Lung microvascular endothelial cell (primary cell): ENCODE measurements around the gene ASXL1. TPM values are rescaled to one million over a fixed set of nuclear protein-coding genes. Genes with fewer than 3 reads are reported as not detected.
"Not testable (repeated sequence)": the region's sequence is repeated elsewhere in the genome, so short reads cannot be mapped to it uniquely, and the experiment has no call there.

ENCODE experiments used
- DNase-seq, 2 donors: peaks; one replicate each; pipeline versions ENCODE4 v3.0.0 to v3.0.0-alpha.2; 2010; ENCODE audit warnings: low read depth in 2 of 2
- total RNA-seq: library from RNA; depleted of rRNA; stranded (reverse); fragments of >200 nt; gene quantifications from 2 replicates; pipeline ENCODE4 v1.2.1, GENCODE V29; 2014

The ASXL1 gene
- total RNA-seq: 27.9 and 42.5 TPM in 2 replicates

- DNase-seq: peak; percentile 97 to 99
These were observed at the start of gene ASXL1 for GRCh38 chr20:32357869-32358631. Gene ASXL1, plus strand, starts transcription at chr20:32358331. Its CDS starts 445 bp downstream, at chr20:32358776.

DNA sequence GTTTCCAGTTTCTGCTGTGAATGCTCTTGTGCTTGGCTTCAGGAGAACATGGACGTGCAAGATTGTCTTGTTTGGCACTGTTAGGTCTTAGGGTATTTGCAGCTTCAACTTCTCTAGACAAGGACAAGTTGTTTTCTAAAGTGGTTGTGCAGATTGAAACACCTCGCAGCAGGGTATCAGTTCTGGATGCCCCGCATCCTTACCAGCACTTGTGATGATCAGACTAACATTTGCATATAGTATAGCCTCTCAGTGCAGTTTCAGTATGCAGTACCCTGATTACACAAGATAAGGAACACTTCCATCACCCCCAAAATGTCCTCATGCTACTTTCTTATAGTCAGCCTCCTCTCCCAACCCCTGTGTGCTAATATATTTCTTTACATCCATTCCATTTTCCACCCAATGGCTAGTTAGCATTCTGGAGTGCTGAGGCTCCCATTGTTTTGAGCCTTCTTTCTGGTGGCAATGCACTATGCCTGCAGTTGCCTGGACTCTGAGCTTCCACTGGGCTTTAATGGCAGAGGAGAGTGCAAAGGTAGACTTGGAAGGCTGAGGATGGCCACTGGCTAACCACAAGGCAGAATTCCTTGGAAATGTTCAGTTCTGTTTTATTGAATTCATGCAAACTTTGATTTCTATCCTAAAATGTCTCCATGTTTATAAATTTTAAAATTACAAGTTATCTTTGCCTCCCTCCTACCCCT is 45.3 kb upstream of the ASXL1 start:
- DNase-seq: no peak

DNA sequence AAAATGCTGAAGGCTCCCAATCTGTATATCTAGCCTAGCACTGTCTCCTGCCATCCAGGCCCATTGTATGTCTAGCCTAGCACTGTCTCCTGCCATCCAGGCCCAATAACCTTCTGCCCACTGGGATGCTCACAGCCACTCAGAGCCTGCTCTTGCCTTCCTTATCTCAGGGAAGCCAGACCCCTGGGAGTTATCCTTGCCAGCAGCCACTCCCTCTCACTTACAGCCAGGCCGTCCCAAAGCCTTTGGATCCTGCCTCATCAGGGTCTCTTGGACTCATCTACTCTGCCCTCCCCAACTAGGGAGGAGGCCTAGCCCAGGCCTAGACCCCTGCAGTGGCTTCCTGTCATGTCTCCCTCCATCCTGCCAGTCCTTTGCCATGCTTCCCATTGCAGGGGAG is 43.4 kb upstream of the ASXL1 start:
- no peak for DNase-seq

GRCh38 chr20:32315399-32315798 is 42.7 kb upstream of the ASXL1 start:
- no peak for DNase-seq

GRCh38 chr20:32315891-32316290 is 42.2 kb upstream of the ASXL1 start:
- DNase-seq: no peak

DNA sequence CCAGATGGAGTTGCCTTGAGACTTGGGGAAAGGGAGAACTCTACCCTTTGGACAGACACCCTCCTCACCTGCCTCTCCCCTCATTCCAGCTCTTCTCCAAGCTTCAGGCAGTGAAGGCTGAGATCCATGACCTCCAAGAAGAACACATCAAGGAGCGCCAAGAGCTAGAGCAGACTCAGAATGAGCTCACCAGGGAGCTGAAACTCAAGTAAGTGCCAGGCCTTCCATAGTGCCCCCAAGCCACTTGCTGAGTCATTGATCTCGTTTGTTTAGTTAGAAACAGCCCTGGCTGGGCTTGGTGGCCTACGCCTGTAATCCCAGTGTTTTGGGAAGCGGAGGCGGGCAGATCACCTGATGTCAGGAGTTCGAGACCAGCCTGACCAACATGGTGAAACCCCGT is 41.5 kb upstream of the ASXL1 start:
- DNase-seq: no peak

- DNase-seq: no peak
These were observed 39.0 kb upstream of the ASXL1 start for GRCh38 chr20:32319100-32319499.

GRCh38 chr20:32320305-32320704 is 37.8 kb upstream of the ASXL1 start:
- DNase-seq: no peak

DNA sequence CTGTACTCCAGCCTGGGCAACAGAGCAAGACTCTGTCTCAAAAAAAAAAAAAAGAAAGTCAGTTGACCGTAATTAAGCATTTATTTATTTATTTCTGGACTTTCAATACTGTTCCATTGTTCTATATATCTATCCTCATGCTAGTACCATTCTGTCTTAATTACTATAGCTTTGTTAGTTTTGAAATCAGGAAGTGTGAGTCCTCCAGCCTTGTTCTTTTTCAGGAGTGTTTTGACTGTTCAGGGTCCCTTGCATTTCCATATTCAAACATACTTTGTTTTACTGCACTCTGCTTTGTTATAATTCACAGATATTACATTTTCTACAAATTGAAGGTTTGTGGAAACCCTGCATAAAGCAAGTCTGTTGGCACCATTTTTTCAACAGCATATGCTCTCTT is 36.7 kb upstream of the ASXL1 start:
- DNase-seq: no peak

GRCh38 chr20:32322260-32322659 is 35.9 kb upstream of the ASXL1 start:
- not testable (repeated sequence) for DNase-seq

DNA sequence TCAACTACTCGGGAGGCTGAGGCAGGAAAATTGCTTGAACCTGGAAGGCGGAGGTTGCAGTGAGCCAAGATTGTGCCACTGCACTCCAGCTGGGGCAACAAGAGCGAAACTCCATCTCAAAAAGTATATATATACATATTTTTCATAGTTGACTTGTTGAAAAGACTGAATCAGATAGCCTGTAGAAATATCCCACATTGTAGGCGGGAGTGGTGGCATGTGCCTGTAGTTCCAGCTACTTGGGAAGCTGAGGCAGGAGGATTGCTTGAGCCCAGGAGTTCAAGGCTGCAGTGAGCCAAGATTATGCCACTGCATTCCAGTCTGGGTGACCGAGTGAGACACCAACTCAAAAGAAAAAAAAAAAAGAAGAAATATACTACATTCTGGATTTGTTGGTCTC is 34.4 kb upstream of the ASXL1 start:
- not testable (repeated sequence) for DNase-seq

DNA sequence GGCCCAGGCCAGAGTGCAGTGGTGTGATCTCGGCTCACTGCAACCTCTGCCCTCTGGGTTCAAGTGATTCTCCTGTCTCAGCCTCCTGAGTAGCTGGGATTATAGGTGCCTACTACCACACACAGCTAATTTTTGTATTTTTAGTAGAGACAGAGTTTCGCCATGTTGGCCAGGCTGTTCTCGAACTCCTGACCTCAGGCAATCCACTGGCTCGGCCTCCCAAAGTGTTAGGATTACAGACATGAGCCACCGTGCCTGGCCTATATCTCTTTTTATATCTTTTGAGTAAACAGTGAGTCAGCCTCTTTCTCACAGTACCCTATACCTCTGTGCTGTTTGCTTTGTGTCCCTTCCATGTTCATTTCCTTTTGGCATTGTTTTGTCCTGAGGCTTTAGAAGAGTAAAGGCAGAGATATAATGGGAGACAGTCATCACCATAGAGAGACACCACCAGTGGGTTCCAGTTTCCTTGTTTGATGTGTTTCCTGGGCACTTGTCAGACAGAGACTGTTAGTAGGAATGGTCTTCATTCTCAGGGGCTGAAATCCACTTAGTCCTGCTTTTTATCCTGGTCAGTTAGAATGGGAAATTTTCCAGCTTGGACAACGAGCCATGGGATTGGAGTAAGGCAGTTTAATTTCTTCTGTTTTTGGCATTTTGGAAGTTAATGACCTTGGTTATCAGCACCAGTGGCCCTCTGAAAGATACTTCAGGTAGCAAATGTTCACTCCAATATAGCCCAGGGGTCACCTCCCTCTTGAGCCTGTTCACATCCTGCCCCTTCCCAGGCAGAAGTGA is 32.2 kb upstream of the ASXL1 start:
- peak; percentile 86 to 93 for DNase-seq

GRCh38 chr20:32326504-32326845 is 31.7 kb upstream of the ASXL1 start:
- peak in 1 of 2 donors; percentile 41 for DNase-seq

- DNase-seq: peak; percentile 25 to 35
These were observed 30.9 kb upstream of the ASXL1 start for GRCh38 chr20:32327087-32327681.

DNA sequence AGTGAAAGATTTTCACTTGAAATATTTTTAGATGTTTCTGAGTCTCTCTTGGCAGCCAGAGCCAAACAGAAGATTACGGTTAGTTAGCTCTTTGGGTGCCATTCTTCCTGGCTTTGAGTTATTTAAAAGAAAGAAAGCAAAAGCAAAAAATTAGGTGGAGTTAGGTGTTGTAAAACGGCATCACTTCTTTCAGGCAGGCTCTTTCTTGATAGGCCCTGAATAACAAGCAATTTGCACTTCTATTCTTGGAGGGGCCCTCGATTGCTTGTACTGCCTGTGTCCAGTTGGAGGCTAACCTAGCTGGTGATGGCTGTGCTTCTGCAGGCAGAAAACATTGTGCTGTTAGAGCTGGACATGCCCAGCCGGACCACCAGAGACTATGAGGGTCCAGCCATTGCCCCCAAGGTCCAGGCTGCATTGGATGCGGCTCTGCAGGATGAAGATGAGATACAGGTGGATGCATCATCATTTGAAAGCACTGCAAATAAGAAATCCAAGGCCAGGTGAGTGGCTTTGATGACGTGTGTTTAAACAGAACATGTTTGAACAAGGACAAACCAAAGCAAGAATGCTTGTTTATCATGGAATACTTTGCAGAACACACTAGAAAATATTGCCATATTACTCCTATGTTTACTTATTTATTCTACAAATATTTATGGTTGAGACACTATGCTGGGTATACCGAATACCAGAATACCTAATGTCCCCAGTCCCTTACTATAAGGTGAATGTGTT is 28.1 kb upstream of the ASXL1 start:
- no peak for DNase-seq

- no peak for DNase-seq
These were observed 27.6 kb upstream of the ASXL1 start for GRCh38 chr20:32330555-32330897.

DNA sequence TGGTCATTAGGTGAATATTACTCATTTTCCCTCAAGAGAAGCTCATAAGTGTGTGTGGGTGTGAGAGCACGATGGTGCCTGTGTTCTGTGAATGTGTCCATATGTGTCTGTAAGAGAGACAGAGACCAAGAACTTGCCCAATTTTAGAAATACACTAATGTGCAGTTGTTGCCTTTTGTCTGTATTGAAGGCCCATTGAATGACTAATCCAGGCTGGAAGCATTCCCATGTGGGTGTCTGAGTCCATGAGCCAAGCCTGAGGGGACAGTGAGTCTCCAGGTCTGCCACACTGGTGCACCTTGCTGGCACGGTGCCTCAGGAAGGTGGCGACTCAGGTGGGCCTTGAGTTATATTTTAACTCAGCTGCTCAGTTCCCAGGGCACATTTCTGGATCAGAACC is 25.5 kb upstream of the ASXL1 start:
- DNase-seq: peak; percentile 46 to 48

DNA sequence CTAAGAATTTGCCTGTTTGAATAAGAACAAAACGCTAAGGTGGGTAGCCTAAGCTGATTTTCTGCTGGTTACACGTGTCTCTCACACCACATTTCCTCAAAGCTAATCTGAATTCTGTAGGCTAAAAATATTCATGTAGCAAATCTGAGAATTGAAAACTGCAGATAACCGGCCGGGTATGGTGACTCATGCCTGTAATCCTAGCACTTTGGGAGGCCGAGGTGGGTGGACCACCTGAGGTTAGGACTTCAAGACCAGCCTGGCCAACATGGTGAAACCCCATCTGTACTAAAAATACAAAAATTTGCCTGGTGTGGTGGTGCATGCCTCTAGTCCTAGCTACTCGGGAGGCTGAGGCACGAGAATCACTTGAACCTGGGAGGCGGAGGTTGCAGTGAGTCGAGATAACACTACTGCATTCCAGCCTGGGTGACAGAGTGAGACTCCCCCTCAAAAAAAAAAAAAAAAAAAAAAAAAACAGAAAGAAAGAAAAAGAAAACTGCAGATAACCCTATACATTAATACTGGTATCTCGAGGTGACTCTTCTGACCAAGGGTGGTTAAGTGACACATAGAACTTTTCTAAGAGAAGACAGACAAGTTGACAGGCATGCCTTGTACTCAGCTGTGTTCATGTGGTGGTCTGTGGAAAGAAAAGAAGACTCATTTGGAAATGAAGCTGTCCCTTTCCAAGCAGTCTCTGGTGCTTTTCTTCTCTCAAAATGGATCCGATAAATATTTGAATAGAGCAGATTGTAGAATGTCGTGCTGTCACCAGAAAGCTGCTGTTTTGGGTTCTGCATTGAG is 24.7 kb upstream of the ASXL1 start:
- no peak for DNase-seq

DNA sequence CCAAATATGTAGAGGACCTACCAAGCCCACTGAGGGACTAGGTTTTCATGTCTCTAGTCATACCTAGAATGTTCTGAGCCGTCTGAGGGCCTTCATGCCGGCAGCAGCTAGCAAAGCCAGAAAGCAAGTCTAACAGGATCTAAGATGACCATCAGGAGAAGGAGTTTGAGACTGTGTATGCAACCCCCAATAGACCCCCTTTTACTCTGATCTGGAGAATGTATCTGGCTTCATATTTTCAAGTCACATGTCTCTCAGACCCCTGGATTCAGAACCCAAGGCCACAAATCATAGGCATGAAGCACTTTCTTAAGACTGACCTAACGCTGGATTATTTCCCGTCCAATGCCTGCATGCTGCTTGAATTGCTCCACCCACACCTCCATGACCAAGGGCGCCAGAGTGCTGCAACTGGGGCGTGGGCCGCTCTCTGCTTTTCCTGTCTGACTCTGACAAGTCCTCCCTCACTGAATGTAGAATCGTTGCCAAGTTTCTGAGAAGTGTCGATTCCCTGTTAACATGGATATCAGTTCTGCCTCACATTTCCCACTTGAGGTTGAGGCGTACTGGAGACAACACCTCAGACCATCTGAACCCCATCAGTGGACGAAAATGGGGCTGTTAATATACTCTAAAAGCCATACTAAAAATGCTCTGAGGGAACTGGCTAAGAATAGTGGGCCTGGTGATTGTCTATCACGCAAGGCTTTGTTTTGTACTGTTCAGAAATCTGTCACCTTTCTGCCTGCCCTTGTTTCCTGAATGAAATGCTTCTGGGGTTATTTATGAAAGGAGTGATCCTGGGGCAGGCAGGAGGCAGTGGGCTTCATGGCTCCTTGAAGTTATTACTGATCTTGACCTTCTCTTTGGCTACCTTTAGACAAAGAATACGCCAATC is 23.9 kb upstream of the ASXL1 start:
- peak; percentile 80 to 91 for DNase-seq
